Uterus (tissue), 2 donors: ENCODE measurements around the gene NBPF1.

ENCODE experiments used
- CTCF ChIP-seq, 4 experiments: fragments of 200-600 bp in 2 of 4; fragments of 450-650 bp in 2 of 4; sonication (generic) in 2 of 4; IDR thresholded peaks; one replicate each; pipeline ENCODE4 v1.5.1; 2016 to 2019; ENCODE audit warnings: antibody characterized with exemption in 4 of 4, mild to moderate bottlenecking in 2 of 4, moderate library complexity in 1 of 4
- POLR2A ChIP-seq, 2 donors: fragments of 450-650 bp; IDR thresholded peaks; one replicate each; pipeline ENCODE4 v1.6.1; 2016; ENCODE audit warnings: antibody characterized with exemption in 2 of 2, mild to moderate bottlenecking in 1 of 2, moderate library complexity in 1 of 2

DNA sequence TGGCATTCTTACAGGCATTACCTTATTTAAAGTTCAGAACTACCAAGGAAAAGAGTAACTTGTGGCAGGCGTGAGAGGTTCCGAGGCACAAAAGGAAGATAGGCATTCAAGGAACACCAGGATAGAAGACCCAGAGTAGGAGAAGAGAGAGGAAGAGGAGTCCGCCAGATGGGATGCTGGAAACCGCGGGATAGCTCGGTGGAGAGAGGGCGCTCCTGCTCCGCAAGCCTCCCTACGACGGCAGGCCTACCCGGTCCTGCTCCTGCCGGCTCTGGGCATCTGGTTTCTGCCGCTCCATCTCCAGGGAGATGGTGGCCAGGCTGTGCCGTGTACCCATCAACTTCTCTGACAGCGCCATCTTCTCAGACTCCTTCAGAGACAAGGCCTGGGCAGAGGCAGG is 5.4 kb upstream of the NBPF1 start:
- TF ChIP-seq CTCF (IDR thresholded peaks at IDR 0.05) (no peak), POLR2A (IDR thresholded peaks at IDR 0.05) (no peak)
